ENCODE data around the gene HTR7. TPM values are rescaled to one million over a fixed set of nuclear protein-coding genes. Genes with fewer than 3 reads are reported as not detected.
"Not testable (repeated sequence)": the region's sequence is repeated elsewhere in the genome, so short reads cannot be mapped to it uniquely, and the experiment has no call there.

HTR7 gene
- total RNA-seq: 1.6 and 1.8 TPM in 2 replicates
- 0.23 and 1.4 TPM in 2 replicates for polyA plus RNA-seq

GRCh38 chr10:90857635-90858460 is at the start of gene HTR7:
Gene HTR7, minus strand, starts transcription at chr10:90858039. Its CDS starts 368 bp downstream, at chr10:90857671.
- no peaks in the 10 kb centered on the region for H4K20me1 ChIP-seq (ENCODE audit: insufficient read depth, poor library complexity, severe bottlenecking)
- H2AFZ ChIP-seq: peak within 1 kb of the TSS; percentile 97
- peak within 1 kb of the TSS; percentile 92 for H3K4me2 ChIP-seq
- peak within 1 kb of the TSS; percentile 69 for H3K4me3 ChIP-seq
- H3K9me3 ChIP-seq (ENCODE audit: low read depth): no peaks in the 10 kb centered on the region
- H3K27ac ChIP-seq: no peak within 1 kb of the TSS
- peak; percentile 62 for DNase-seq (ENCODE audit: low spot score)
- peaks cover 69% of the 10 kb centered on the region for H3K27me3 ChIP-seq
- peaks cover 7% of the 10 kb centered on the region for H3K4me1 ChIP-seq (ENCODE audit: insufficient read depth)
- no peaks in the 10 kb centered on the region for H3K79me2 ChIP-seq
- WGBS (ENCODE audit: low lambda C conversion rate, missing lambda C conversion rate): under 1% methylated on average over 55 of the region's 104 CpGs
- no peaks in the 10 kb centered on the region for H3K9me2 ChIP-seq (replicated peaks; ENCODE audit: insufficient read depth)
- TF ChIP-seq EZH2 (IDR thresholded peaks at IDR 0.05; ENCODE audit: borderline replicate concordance): no peak
- TF ChIP-seq CTCF (IDR thresholded peaks at IDR 0.05; ENCODE audit: poor library complexity): peak; percentile 48
- no peaks in the 10 kb centered on the region for H3K36me3 ChIP-seq (replicated peaks; ENCODE audit: insufficient read depth, low read depth)

GRCh38 chr10:90906596-90906995 is 48.8 kb upstream of the HTR7 start:
- H3K36me3 ChIP-seq (replicated peaks; ENCODE audit: insufficient read depth, low read depth): no peaks in the 10 kb centered on the region
- H3K79me2 ChIP-seq: no peaks in the 10 kb centered on the region
- H3K4me2 ChIP-seq: no peak overlapping the region
- H3K9me2 ChIP-seq (replicated peaks; ENCODE audit: insufficient read depth): no peaks in the 10 kb centered on the region
- no peak for DNase-seq (ENCODE audit: low spot score)
- no peak overlapping the region for H3K4me3 ChIP-seq
- H3K9me3 ChIP-seq (ENCODE audit: low read depth): no peaks in the 10 kb centered on the region
- no peak for TF ChIP-seq EZH2phosphoT487 (IDR thresholded peaks at IDR 0.05; ENCODE audit: low read depth, severe bottlenecking, unreplicated experiment)
- TF ChIP-seq CTCF (IDR thresholded peaks at IDR 0.05; ENCODE audit: poor library complexity): no peak
- no peak for TF ChIP-seq EZH2 (IDR thresholded peaks at IDR 0.05; ENCODE audit: borderline replicate concordance)
- no peak overlapping the region for H3K27ac ChIP-seq
- H3K27me3 ChIP-seq: no peaks in the 10 kb centered on the region
- H2AFZ ChIP-seq: no peak overlapping the region
- no peaks in the 10 kb centered on the region for H3K4me1 ChIP-seq (ENCODE audit: insufficient read depth)
- H4K20me1 ChIP-seq (ENCODE audit: insufficient read depth, poor library complexity, severe bottlenecking): no peaks in the 10 kb centered on the region
- WGBS (ENCODE audit: low lambda C conversion rate, missing lambda C conversion rate): 97% methylated on average over 1 of the region's 1 CpG

GRCh38 chr10:90905925-90906324 is 48.1 kb upstream of the HTR7 start:
- Histone ChIP-seq H3K9me2 (replicated peaks; ENCODE audit: insufficient read depth) (no peaks in the 10 kb centered on the region), H3K9me3 (ENCODE audit: low read depth) (no peaks in the 10 kb centered on the region), H3K4me2 (no peak overlapping the region), H3K79me2 (no peaks in the 10 kb centered on the region), H3K27ac (no peak overlapping the region), H3K27me3 (no peaks in the 10 kb centered on the region), H4K20me1 (ENCODE audit: insufficient read depth, poor library complexity, severe bottlenecking) (no peaks in the 10 kb centered on the region), H3K36me3 (replicated peaks; ENCODE audit: insufficient read depth, low read depth) (no peaks in the 10 kb centered on the region), H2AFZ (no peak overlapping the region), H3K4me1 (ENCODE audit: insufficient read depth) (no peaks in the 10 kb centered on the region), H3K4me3 (no peak overlapping the region)
- TF ChIP-seq CTCF (IDR thresholded peaks at IDR 0.05; ENCODE audit: poor library complexity): no peak
- no peak for TF ChIP-seq EZH2 (IDR thresholded peaks at IDR 0.05; ENCODE audit: borderline replicate concordance)
- no peak for TF ChIP-seq EZH2phosphoT487 (IDR thresholded peaks at IDR 0.05; ENCODE audit: low read depth, severe bottlenecking, unreplicated experiment)
- 86% methylated on average over 1 of the region's 1 CpG for WGBS (ENCODE audit: low lambda C conversion rate, missing lambda C conversion rate)
- DNase-seq (ENCODE audit: low spot score): no peak

- H3K79me2 ChIP-seq; DNase-seq (ENCODE audit: low spot score); H4K20me1 ChIP-seq (ENCODE audit: insufficient read depth, poor library complexity, severe bottlenecking); H2AFZ ChIP-seq; H3K4me3 ChIP-seq; H3K9me3 ChIP-seq (ENCODE audit: low read depth); H3K36me3 ChIP-seq (replicated peaks; ENCODE audit: insufficient read depth, low read depth); H3K4me1 ChIP-seq (ENCODE audit: insufficient read depth); H3K27ac ChIP-seq; H3K9me2 ChIP-seq (replicated peaks; ENCODE audit: insufficient read depth); H3K27me3 ChIP-seq; H3K4me2 ChIP-seq: not testable (repeated sequence)
- WGBS (ENCODE audit: low lambda C conversion rate, missing lambda C conversion rate): 88% methylated on average over 2 of the region's 2 CpGs
Measured at GRCh38 chr10:90896916-90897315, 39.1 kb upstream of the HTR7 start.

Data from hepatocyte (in vitro differentiated cells).